K562 (cell line): Measurements from ENCODE around the gene PTGIR. TPM values are rescaled to one million over a fixed set of nuclear protein-coding genes. Genes with fewer than 3 reads are reported as not detected.
A peak's percentile ranks its signal among the peaks of the same experiment; 100 is the strongest.

Source experiments
- BRCA1 ChIP-seq, 2 experiments: fragments of 450-650 bp in 1 of 2; sonication (generic) in 1 of 2; formaldehyde crosslinking in 1 of 2; IDR thresholded peaks; 2 replicates each; pipeline versions ENCODE4 v1.5.0 to v1.6.1; 2017 to 2020; ENCODE audit warnings: mild to moderate bottlenecking in 1 of 2, missing genetic modification reagents in 1 of 2
- CEBPZ ChIP-seq: fragments of 150-350 bp; IDR thresholded peaks from 2 replicates; pipeline ENCODE4 v1.6.1; 2014; ENCODE audit warnings: low read depth, mild to moderate bottlenecking, low read length, borderline replicate concordance
- CREM ChIP-seq: IDR thresholded peaks from 2 replicates; pipeline ENCODE4 v1.6.1; 2014; ENCODE audit warnings: antibody characterized with exemption, low read depth
- CSDE1 ChIP-seq, 2 experiments: fragments of 450-650 bp; IDR thresholded peaks; 2 replicates each; pipeline ENCODE4 v1.6.1; 2016; ENCODE audit warnings: mild to moderate bottlenecking in 1 of 2
- NCOA2 ChIP-seq, 2 experiments: fragments of 450-650 bp; IDR thresholded peaks; 2 replicates each; pipeline ENCODE4 v1.6.1; 2018; ENCODE audit warnings: mild to moderate bottlenecking in 2 of 2, moderate library complexity in 1 of 2; ENCODE audit not compliant: partially characterized antibody in 2 of 2
- NR2C1 ChIP-seq, 2 experiments: fragments of 450-650 bp; IDR thresholded peaks; 2 replicates each; pipeline ENCODE4 v1.6.1; 2017; ENCODE audit warnings: mild to moderate bottlenecking in 2 of 2, antibody characterized with exemption in 1 of 2, inconsistent platforms in 1 of 2, missing compliant biosample characterization in 1 of 2, missing genetic modification characterization in 1 of 2
- NR2F6 ChIP-seq: fragments of 450-650 bp; formaldehyde crosslinking; IDR thresholded peaks from 2 replicates; pipeline ENCODE4 v1.4.0; 2020; ENCODE audit warnings: mild to moderate bottlenecking
- PHB ChIP-seq: fragments of 250-450 bp; sonication (Bioruptor Pico); IDR thresholded peaks from 2 replicates; pipeline ENCODE4 v1.5.0; 2021
- PHB2 ChIP-seq: fragments of 450-650 bp; IDR thresholded peaks from 2 replicates; pipeline ENCODE4 v1.6.1; 2017; ENCODE audit warnings: low read depth
- RAD21 ChIP-seq, 2 experiments: fragments of 250-450 bp in 1 of 2; fragments of 450-650 bp in 1 of 2; sonication (Bioruptor Pico) in 1 of 2; formaldehyde crosslinking in 1 of 2; IDR thresholded peaks in 1 of 2; conservative IDR thresholded peaks in 1 of 2; 2 replicates each; pipeline versions ENCODE4 v1.4.0 to v1.8.0; 2020 to 2022; ENCODE audit warnings: mild to moderate bottlenecking in 2 of 2, moderate library complexity in 1 of 2
- SAFB ChIP-seq: fragments of 200-400 bp; formaldehyde crosslinking; IDR thresholded peaks from 2 replicates; pipeline ENCODE4 v1.6.1; 2017; ENCODE audit warnings: low read depth, low read length, borderline replicate concordance
- SMAD1 ChIP-seq: fragments of 150-350 bp; IDR thresholded peaks from 2 replicates; pipeline ENCODE4 v1.6.1; 2014; ENCODE audit warnings: low read length, low read depth; ENCODE audit not compliant: partially characterized antibody
- SNIP1 ChIP-seq: fragments of 450-650 bp; IDR thresholded peaks from 2 replicates; pipeline ENCODE4 v1.7.1; 2017; ENCODE audit warnings: low read depth, mild to moderate bottlenecking
- TAF1 ChIP-seq: IDR thresholded peaks from 2 replicates; pipeline ENCODE4 v1.6.1; 2011; ENCODE audit warnings: mild to moderate bottlenecking, low read length, moderate library complexity; ENCODE audit not compliant: insufficient read depth, control insufficient read depth, severe bottlenecking; ENCODE audit errors: extremely low read depth
- TOE1 ChIP-seq, 2 experiments: fragments of 450-650 bp in 1 of 2; sonication (generic) in 1 of 2; formaldehyde crosslinking in 1 of 2; IDR thresholded peaks; 2 replicates each; pipeline versions ENCODE4 v1.7.1 to v1.8.0; 2016 to 2022; ENCODE audit warnings: borderline replicate concordance in 2 of 2, mild to moderate bottlenecking in 2 of 2, antibody characterized with exemption in 1 of 2, inconsistent platforms in 1 of 2, low read depth in 1 of 2, missing genetic modification reagents in 1 of 2, moderate library complexity in 1 of 2
- U2AF1 ChIP-seq: fragments of 200-400 bp; formaldehyde crosslinking; optimal IDR thresholded peaks from 2 replicates; pipeline ENCODE3; 2017; ENCODE audit warnings: mild to moderate bottlenecking, low read depth, low read length, moderate library complexity
- ZNF23 ChIP-seq: fragments of 250-450 bp; sonication (Bioruptor Pico); IDR thresholded peaks from 2 replicates; pipeline ENCODE4 v1.4.0; 2020; ENCODE audit warnings: mild to moderate bottlenecking
- ZNF24 ChIP-seq: fragments of 450-650 bp; IDR thresholded peaks from 2 replicates; pipeline ENCODE4 v1.6.1; 2016
- ZNF395 ChIP-seq: fragments of 200-800 bp; sonication (Bioruptor generic); IDR thresholded peaks from 2 replicates; pipeline ENCODE4 v1.6.1; 2017; ENCODE audit warnings: missing genetic modification characterization, missing compliant biosample characterization
- ZNF57 ChIP-seq: fragments of 450-650 bp; formaldehyde crosslinking; IDR thresholded peaks from 2 replicates; pipeline ENCODE4 v1.4.0; 2020; ENCODE audit warnings: mild to moderate bottlenecking, moderate library complexity
- polyA plus RNA-seq, 8 experiments: library from polyadenylated mRNA; depleted of rRNA in 4 of 8; stranded (reverse) in 5 of 8; unstranded in 3 of 8; fragments of >200 nt; fragmentation: Nextera tagmentation in 2 of 8; fragmentation: Illumina TruSeq in 1 of 8; extraction: Ambion mirVana in 2 of 8; extraction: Trizol in 1 of 8; gene quantifications; 2 replicates each; pipeline versions ENCODE4 v1.2.1 to v1.2.3, GENCODE V29; 2011 to 2014; ENCODE audit warnings: inconsistent platforms in 1 of 8, missing spikeins in 1 of 8
- total RNA-seq, 7 experiments: library from RNA; depleted of rRNA in 6 of 7; stranded (reverse); fragments of >200 nt in 6 of 7; fragmentation: Illumina TruSeq in 2 of 7; extraction: Trizol in 2 of 7; gene quantifications; 2 replicates each; pipeline versions ENCODE4 v1.2.1 to v1.2.3, GENCODE V29; 2011 to 2021; ENCODE audit warnings: low replicate concordance in 1 of 7
- TF ChIP-seq, protein P1 (sequence below): fragments of 450-650 bp; IDR thresholded peaks from 2 replicates; pipeline ENCODE4 v1.6.1; 2016; ENCODE audit warnings: low read depth, mild to moderate bottlenecking, moderate library complexity

Gene PTGIR
- total and polyA plus RNA-seq, 9 of the 15 experiments (the other 6 are each of a cell fraction or from before 2014, with no cell fraction given): 0.11 to 3.4 (median 1.1) TPM; not detected in 1

- TF ChIP-seq ZNF395 (CRISPR knock-in tag) (no peak), ZNF23 (CRISPR knock-in tag) (no peak), SNIP1 (no peak), SMAD1 (no peak), NCOA2 (IDR thresholded peaks at IDR 0.05; ENCODE audit: partially characterized antibody in 2 of 2) (no peak), PHB (no peak), NR2C1 (IDR thresholded peaks at IDR 0.05) (peak; percentile 30; the same call in 1 of the 2 replicates), NR2C1 (tag; IDR thresholded peaks at IDR 0.05) (no peak), NR2F6 (CRISPR knock-in tag) (no peak), CREM (peak; percentile 29; the same call in 1 of the 2 replicates), BRCA1 (IDR thresholded peaks at IDR 0.05) (no peak), BRCA1 (CRISPR knock-in tag; IDR thresholded peaks at IDR 0.05) (no peak), U2AF1 (no peak), TOE1 (IDR thresholded peaks at IDR 0.05; ENCODE audit: borderline replicate concordance) (no peak), TOE1 (CRISPR knock-in tag; IDR thresholded peaks at IDR 0.05; ENCODE audit: borderline replicate concordance, low read depth) (no peak), RAD21 (CRISPR knock-in tag; conservative IDR thresholded peaks at IDR 0.05 in 1 of 2, IDR thresholded peaks at IDR 0.05 in 1 of 2) (no peak), PHB2 (no peak), CEBPZ (no peak), SAFB (no peak), TAF1 (peak; percentile 17), CSDE1 (IDR thresholded peaks at IDR 0.05) (no peak), ZNF24 (no peak), ZNF57 (CRISPR knock-in tag) (no peak)
- TF ChIP-seq, protein P1, sequence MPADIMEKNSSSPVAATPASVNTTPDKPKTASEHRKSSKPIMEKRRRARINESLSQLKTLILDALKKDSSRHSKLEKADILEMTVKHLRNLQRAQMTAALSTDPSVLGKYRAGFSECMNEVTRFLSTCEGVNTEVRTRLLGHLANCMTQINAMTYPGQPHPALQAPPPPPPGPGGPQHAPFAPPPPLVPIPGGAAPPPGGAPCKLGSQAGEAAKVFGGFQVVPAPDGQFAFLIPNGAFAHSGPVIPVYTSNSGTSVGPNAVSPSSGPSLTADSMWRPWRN: no peak
Observed at GRCh38 chr19:46659151-46660007, 34.5 kb upstream of the PTGIR start (continued).
